ENCODE results near the gene BCL2. TPM values are rescaled to one million over a fixed set of nuclear protein-coding genes. Genes with fewer than 3 reads are reported as not detected.
"Not testable (repeated sequence)": the region's sequence is repeated elsewhere in the genome, so short reads cannot be mapped to it uniquely, and the experiment has no call there.

The BCL2 gene
- total RNA-seq, 1 experiment from 2014 or later = 2.5 TPM

DNA sequence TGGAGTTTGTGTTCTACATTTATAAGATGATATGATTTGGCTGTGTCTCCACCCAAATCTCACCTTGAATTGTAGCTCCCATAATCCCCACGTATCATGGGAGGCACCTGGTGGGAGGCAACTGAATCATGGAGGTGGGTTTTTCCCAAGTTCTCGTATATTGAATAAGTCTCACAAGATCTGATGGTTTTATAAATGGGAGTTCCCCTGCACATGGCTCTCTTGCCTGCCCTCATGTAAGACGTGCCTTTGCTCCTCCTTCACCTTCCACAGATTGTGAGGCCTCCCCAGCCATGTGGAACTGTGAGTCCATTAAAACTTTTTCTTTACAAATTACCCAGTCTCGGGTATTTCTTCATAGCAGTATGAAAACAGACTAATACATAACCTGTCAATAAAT lies 83.6 kb downstream of the BCL2 start:
- DNase-seq (ENCODE audit: low read depth, low spot score); ATAC-seq; BruUV-seq (replicated peaks); H3K27ac ChIP-seq (ENCODE audit: low read depth, low read length); H3K4me3 ChIP-seq (replicated peaks in 1 of 2; ENCODE audit: low read depth in 1 of 2, low read length in 2 of 2); RAD21 ChIA-PET (ENCODE audit: low non-redundant PET in 1 of 2, low total read pairs in 2 of 2, uncharacterized antibody in 2 of 2, unreplicated experiment in 2 of 2); H3K9ac ChIP-seq (ENCODE audit: low read length); H2AFZ ChIP-seq (ENCODE audit: low read depth, low read length, poor library complexity, severe bottlenecking); H3K36me3 ChIP-seq (ENCODE audit: control insufficient read depth in 1 of 2, insufficient read depth in 2 of 2, low read length in 2 of 2); POLR2A ChIA-PET; CTCF ChIA-PET; intact Hi-C loops (cut with micrococcal nuclease); H3K4me2 ChIP-seq (ENCODE audit: low read length); H3K79me2 ChIP-seq (ENCODE audit: insufficient read depth, low read length); H3K27me3 ChIP-seq (ENCODE audit: insufficient read depth, low read length); H3K9me2 ChIP-seq (ENCODE audit: insufficient read depth); H3K9me3 ChIP-seq (ENCODE audit: control insufficient read depth in 1 of 2, insufficient read depth in 1 of 2, low read depth in 1 of 2, low read length in 2 of 2); H4K20me1 ChIP-seq (ENCODE audit: insufficient read depth): not testable (repeated sequence)
- peaks cover 13 to 18% of the 10 kb centered on the region in 2 experiments for H3K4me1 ChIP-seq (ENCODE audit: control insufficient read depth in 1 of 2, insufficient read depth in 2 of 2, low read length in 2 of 2)

DNA sequence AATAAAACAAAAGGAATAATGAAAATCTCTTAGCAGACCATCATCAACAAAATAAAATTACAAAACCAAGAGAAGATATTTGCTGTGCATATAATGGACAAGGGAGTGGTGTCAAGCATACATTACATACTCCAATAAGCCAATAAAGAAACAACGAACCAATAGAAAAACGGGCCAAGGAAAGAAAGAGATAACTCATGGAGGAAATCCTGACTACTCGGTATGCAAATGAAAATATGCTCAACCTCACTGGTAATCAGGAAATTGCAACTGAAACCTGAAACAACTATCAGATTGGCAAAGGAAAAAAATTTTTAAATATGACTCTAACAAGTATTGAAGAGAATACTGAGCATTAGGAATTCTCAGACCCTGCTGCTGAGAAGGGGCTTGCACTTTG lies 84.7 kb downstream of the BCL2 start:
- Histone ChIP-seq H3K9me2 (ENCODE audit: insufficient read depth) (no peaks in the 10 kb centered on the region), H4K20me1 (ENCODE audit: insufficient read depth) (no peaks in the 10 kb centered on the region), H3K27ac (ENCODE audit: low read depth, low read length) (no peak overlapping the region), H3K79me2 (ENCODE audit: insufficient read depth, low read length) (no peaks in the 10 kb centered on the region), H3K4me2 (ENCODE audit: low read length) (no peak overlapping the region), H3K4me1 (ENCODE audit: control insufficient read depth in 1 of 2, insufficient read depth in 2 of 2, low read length in 2 of 2) (peaks cover 13 to 18% of the 10 kb centered on the region in 2 experiments), H3K9ac (ENCODE audit: low read length) (no peak overlapping the region), H3K36me3 (ENCODE audit: control insufficient read depth in 1 of 2, insufficient read depth in 2 of 2, low read length in 2 of 2) (no peaks in the 10 kb centered on the region), H3K9me3 (ENCODE audit: control insufficient read depth in 1 of 2, insufficient read depth in 1 of 2, low read depth in 1 of 2, low read length in 2 of 2) (no peaks in the 10 kb centered on the region), H2AFZ (ENCODE audit: low read depth, low read length, poor library complexity, severe bottlenecking) (no peak overlapping the region), H3K4me3 (replicated peaks in 1 of 2; ENCODE audit: low read depth in 1 of 2, low read length in 2 of 2) (no peak overlapping the region), H3K27me3 (ENCODE audit: insufficient read depth, low read length) (no peaks in the 10 kb centered on the region)
- DNase-seq (ENCODE audit: low read depth, low spot score) = no peak
- CTCF ChIA-PET = no interaction called here
- RAD21 ChIA-PET (ENCODE audit: low non-redundant PET in 1 of 2, low total read pairs in 2 of 2, uncharacterized antibody in 2 of 2, unreplicated experiment in 2 of 2) = no interaction called here
- intact Hi-C loops (cut with micrococcal nuclease) = no loop called here
- POLR2A ChIA-PET = no interaction called here
- BruUV-seq (replicated peaks) = no TSS peak
- TF ChIP-seq TCF7L2 (IDR thresholded peaks at IDR 0.05; ENCODE audit: borderline replicate concordance, extremely low read depth, insufficient read depth, insufficient read length) (no peak), ELF1 (IDR thresholded peaks at IDR 0.05; ENCODE audit: borderline replicate concordance, low read depth) (no peak), ZFX (IDR thresholded peaks at IDR 0.05) (no peak), POLR2AphosphoS5 (IDR thresholded peaks at IDR 0.05; ENCODE audit: low read depth, low read length) (no peak), RAD21 (IDR thresholded peaks at IDR 0.05; ENCODE audit: low read depth) (no peak), SIN3A (IDR thresholded peaks at IDR 0.05; ENCODE audit: low read depth) (no peak), CEBPB (IDR thresholded peaks at IDR 0.05; ENCODE audit: low read depth) (no peak), FOSL1 (IDR thresholded peaks at IDR 0.05; ENCODE audit: low read depth) (no peak), YY1 (IDR thresholded peaks at IDR 0.05; ENCODE audit: extremely low read depth, insufficient replicate concordance, low read depth, low read length) (no peak)
- TF ChIP-seq, protein P1, sequence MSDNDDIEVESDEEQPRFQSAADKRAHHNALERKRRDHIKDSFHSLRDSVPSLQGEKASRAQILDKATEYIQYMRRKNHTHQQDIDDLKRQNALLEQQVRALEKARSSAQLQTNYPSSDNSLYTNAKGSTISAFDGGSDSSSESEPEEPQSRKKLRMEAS (IDR thresholded peaks at IDR 0.05) = no peak
- TF ChIP-seq, protein P2, sequence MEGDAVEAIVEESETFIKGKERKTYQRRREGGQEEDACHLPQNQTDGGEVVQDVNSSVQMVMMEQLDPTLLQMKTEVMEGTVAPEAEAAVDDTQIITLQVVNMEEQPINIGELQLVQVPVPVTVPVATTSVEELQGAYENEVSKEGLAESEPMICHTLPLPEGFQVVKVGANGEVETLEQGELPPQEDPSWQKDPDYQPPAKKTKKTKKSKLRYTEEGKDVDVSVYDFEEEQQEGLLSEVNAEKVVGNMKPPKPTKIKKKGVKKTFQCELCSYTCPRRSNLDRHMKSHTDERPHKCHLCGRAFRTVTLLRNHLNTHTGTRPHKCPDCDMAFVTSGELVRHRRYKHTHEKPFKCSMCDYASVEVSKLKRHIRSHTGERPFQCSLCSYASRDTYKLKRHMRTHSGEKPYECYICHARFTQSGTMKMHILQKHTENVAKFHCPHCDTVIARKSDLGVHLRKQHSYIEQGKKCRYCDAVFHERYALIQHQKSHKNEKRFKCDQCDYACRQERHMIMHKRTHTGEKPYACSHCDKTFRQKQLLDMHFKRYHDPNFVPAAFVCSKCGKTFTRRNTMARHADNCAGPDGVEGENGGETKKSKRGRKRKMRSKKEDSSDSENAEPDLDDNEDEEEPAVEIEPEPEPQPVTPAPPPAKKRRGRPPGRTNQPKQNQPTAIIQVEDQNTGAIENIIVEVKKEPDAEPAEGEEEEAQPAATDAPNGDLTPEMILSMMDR (IDR thresholded peaks at IDR 0.05 in 2 of 3, conservative IDR thresholded peaks at IDR 0.05 in 1 of 3; ENCODE audit: borderline replicate concordance in 1 of 3, insufficient read depth in 1 of 3, low read depth in 2 of 3, low read length in 2 of 3) = no peak
- TF ChIP-seq, protein P3, sequence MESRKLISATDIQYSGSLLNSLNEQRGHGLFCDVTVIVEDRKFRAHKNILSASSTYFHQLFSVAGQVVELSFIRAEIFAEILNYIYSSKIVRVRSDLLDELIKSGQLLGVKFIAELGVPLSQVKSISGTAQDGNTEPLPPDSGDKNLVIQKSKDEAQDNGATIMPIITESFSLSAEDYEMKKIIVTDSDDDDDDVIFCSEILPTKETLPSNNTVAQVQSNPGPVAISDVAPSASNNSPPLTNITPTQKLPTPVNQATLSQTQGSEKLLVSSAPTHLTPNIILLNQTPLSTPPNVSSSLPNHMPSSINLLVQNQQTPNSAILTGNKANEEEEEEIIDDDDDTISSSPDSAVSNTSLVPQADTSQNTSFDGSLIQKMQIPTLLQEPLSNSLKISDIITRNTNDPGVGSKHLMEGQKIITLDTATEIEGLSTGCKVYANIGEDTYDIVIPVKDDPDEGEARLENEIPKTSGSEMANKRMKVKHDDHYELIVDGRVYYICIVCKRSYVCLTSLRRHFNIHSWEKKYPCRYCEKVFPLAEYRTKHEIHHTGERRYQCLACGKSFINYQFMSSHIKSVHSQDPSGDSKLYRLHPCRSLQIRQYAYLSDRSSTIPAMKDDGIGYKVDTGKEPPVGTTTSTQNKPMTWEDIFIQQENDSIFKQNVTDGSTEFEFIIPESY (IDR thresholded peaks at IDR 0.05; ENCODE audit: extremely low read depth, insufficient replicate concordance, low read length) = no peak
- TF ChIP-seq, protein P4, sequence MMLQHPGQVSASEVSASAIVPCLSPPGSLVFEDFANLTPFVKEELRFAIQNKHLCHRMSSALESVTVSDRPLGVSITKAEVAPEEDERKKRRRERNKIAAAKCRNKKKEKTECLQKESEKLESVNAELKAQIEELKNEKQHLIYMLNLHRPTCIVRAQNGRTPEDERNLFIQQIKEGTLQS (IDR thresholded peaks at IDR 0.05) = no peak
- ATAC-seq = no peak
